Ishikawa (cell line): ENCODE measurements around the gene KCNE3.

Source experiments
- CEBPB ChIP-seq: IDR thresholded peaks from 2 replicates; pipeline ENCODE4 v1.6.1; 2012
- CREB1 ChIP-seq: IDR thresholded peaks from 2 replicates; pipeline ENCODE4 v1.6.1; 2012; ENCODE audit warnings: low read depth
- EGR1 ChIP-seq: IDR thresholded peaks from 2 replicates; pipeline ENCODE4 v1.6.1; 2012
- EP300 ChIP-seq: IDR thresholded peaks from 2 replicates; pipeline ENCODE4 v1.6.1; 2012; ENCODE audit warnings: borderline replicate concordance
- FOXM1 ChIP-seq: IDR thresholded peaks from 2 replicates; pipeline ENCODE4 v1.6.1; 2012; ENCODE audit warnings: low read depth, borderline replicate concordance
- NFIC ChIP-seq: IDR thresholded peaks from 2 replicates; pipeline ENCODE4 v1.6.1; 2012
- RAD21 ChIP-seq: IDR thresholded peaks from 2 replicates; pipeline ENCODE4 v1.6.1; 2012; ENCODE audit warnings: low read depth
- REST ChIP-seq: IDR thresholded peaks from 2 replicates; pipeline ENCODE4 v1.6.1; 2012; ENCODE audit warnings: low read depth, mild to moderate bottlenecking
- TAF1 ChIP-seq: IDR thresholded peaks from 2 replicates; pipeline ENCODE4 v1.6.1; 2012; ENCODE audit warnings: low read depth, mild to moderate bottlenecking
- TCF12 ChIP-seq: IDR thresholded peaks from 2 replicates; pipeline ENCODE4 v1.6.1; 2012; ENCODE audit warnings: low read depth
- TEAD4 ChIP-seq: IDR thresholded peaks from 2 replicates; pipeline ENCODE4 v1.6.1; 2012
- YY1 ChIP-seq: IDR thresholded peaks from 2 replicates; pipeline ENCODE4 v1.6.1; 2012; ENCODE audit warnings: low read depth
- ZBTB7A ChIP-seq: IDR thresholded peaks from 2 replicates; pipeline ENCODE4 v1.6.1; 2012; ENCODE audit warnings: low read depth
- TF ChIP-seq, protein P1 (sequence below): IDR thresholded peaks from 2 replicates; pipeline ENCODE4 v1.6.1; 2012
- TF ChIP-seq, protein P2 (sequence below): IDR thresholded peaks from 2 replicates; pipeline ENCODE4 v1.6.1; 2012

KCNE3 gene

GRCh38 chr11:74466916-74467885, at the start of gene KCNE3:
KCNE3 (minus strand) TSS chr11:74467549; CDS start chr11:74457563, 9,986 bp downstream.
- peak; percentile 92 for TF ChIP-seq EP300
- peak; percentile 67; the same call in 1 of the 2 replicates for TF ChIP-seq TEAD4
- TF ChIP-seq YY1: peak; percentile 56; the same call in 1 of the 2 replicates
- TF ChIP-seq, protein P1, sequence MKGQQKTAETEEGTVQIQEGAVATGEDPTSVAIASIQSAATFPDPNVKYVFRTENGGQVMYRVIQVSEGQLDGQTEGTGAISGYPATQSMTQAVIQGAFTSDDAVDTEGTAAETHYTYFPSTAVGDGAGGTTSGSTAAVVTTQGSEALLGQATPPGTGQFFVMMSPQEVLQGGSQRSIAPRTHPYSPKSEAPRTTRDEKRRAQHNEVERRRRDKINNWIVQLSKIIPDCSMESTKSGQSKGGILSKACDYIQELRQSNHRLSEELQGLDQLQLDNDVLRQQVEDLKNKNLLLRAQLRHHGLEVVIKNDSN: no peak
- TF ChIP-seq RAD21: no peak; the same call in 1 of the 2 replicates
- no peak for TF ChIP-seq TAF1
- peak; percentile 74; the same call in 1 of the 2 replicates for TF ChIP-seq NFIC
- TF ChIP-seq REST: no peak
- peak; percentile 97 for TF ChIP-seq ZBTB7A
- TF ChIP-seq FOXM1: peak; percentile 72
- TF ChIP-seq TCF12: peak; percentile 93
- peak; percentile 50; the same call in 1 of the 2 replicates for TF ChIP-seq EGR1
- no peak for TF ChIP-seq CREB1
- TF ChIP-seq, protein P2, sequence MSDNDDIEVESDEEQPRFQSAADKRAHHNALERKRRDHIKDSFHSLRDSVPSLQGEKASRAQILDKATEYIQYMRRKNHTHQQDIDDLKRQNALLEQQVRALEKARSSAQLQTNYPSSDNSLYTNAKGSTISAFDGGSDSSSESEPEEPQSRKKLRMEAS: peak; percentile 50; the same call in 1 of the 2 replicates
- TF ChIP-seq CEBPB: 0 out of 2 replicates have a peak, but pooled peaks have one; percentile 13

- TF ChIP-seq, protein P2: no peak
- no peak for TF ChIP-seq NFIC
- no peak for TF ChIP-seq EP300
- no peak for TF ChIP-seq FOXM1
- TF ChIP-seq, protein P1: no peak
- no peak for TF ChIP-seq CEBPB
- no peak for TF ChIP-seq TCF12
- TF ChIP-seq ZBTB7A: no peak
- TF ChIP-seq TEAD4: no peak
Observed at GRCh38 chr11:74507582-74507981, 40.2 kb upstream of the KCNE3 start.

GRCh38 chr11:74506823-74507222, 39.5 kb upstream of the KCNE3 start:
- TF ChIP-seq REST (peak; percentile 84), RAD21 (no peak)

- TF ChIP-seq YY1 (no peak), RAD21 (no peak), CEBPB (no peak), FOXM1 (no peak), TAF1 (no peak), CREB1 (no peak), TCF12 (no peak), REST (no peak), EGR1 (no peak), EP300 (no peak), TEAD4 (no peak), ZBTB7A (no peak)
- TF ChIP-seq, protein P2: no peak
- TF ChIP-seq, protein P1: no peak
Observed at GRCh38 chr11:74505911-74506310, 38.6 kb upstream of the KCNE3 start.
